COLO668 (cell line): ENCODE data around the gene UBE3A.

Source experiments
- DNase-seq: peaks from one replicate; lab custom pipeline; 2025; ENCODE audit not compliant: unreplicated experiment; lab: John Stamatoyannopoulos, UW

UBE3A gene

GRCh38 chr15:25406846-25407245, 32.0 kb downstream of the UBE3A start:
- no peak for DNase-seq

- DNase-seq = no peak
These were observed 32.6 kb downstream of the UBE3A start for GRCh38 chr15:25406261-25406660.

DNA sequence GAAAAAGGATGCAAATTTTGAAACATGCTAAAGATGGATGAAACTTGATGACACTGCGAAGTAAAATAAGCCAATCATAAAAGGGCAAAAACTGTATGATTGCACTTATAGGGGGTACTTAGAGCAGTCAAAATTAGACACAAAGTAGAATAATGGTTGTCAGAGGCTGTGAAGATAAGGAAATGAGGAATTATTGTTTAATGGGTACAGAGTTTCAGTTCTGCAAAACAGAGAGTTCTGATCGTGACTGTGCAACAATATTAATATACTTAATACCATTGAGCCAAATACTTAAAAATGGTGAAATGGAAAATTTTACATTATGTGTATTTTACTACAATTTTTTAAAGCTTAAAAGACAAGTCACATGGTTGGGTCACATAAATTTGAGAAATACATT, 35.1 kb downstream of the UBE3A start:
- no peak for DNase-seq

DNA sequence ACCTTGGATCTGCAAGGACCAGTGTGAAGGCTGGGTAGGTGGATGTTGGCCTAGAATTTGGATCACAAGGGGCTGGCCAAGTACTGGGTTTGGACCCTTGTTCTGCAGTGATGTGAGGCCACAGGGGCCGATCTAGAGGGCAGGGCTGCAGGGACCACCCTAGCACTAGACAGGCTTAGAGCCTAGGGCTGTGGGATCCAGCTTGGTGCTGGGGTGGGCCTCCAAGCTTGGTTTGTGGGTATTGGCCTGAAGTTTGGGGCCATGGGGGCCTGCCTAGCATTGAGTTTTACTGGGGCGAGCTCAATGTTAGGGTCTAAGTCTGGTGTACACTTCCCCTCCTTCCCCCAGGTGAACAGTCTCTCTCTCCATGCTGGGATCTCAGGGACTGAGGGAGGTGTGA, 36.5 kb downstream of the UBE3A start:
- no peak for DNase-seq

GRCh38 chr15:25401501-25401900, 37.3 kb downstream of the UBE3A start:
- no peak for DNase-seq

- DNase-seq = no peak
These were observed 41.7 kb downstream of the UBE3A start for GRCh38 chr15:25397100-25397499.

DNA sequence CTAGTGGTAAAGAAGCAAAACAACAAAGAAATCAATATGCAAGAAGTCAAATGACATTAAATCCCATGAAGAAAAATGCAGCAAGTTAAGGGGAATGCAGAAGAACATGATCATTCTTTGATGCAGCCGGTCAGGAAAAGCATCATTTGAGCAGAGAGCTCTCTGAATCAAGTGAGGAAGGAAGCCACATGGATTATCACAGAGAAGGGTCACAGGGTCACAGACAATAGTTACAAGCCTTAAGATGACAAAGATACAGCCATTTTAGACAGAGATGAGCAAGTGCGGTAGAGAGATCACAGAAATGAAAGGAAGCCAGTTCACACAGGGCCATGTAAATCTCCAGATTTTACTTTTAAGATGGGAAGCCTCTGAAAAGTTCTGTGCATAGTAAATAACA, 43.9 kb downstream of the UBE3A start:
- DNase-seq = no peak

DNA sequence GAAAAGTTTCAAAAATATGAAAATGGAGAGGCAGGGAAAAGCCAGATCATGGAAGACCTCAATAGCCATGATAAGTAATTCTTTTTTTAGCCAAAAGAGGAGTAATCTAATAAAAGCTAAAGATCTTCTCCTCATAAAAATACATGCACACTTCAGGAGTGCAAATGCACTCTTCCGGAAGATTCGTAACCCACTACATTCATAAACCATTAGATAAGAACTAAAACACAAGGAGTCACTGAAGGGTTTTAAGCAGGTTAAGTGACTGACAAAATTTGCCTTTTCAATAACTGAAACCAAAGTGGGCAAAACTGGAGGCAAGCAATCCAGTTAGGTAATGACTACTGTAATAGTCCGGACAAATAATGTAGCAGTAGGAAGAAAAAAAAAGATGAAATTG, 46.0 kb downstream of the UBE3A start:
- no peak for DNase-seq

- no peak for DNase-seq
These were observed 46.7 kb downstream of the UBE3A start for GRCh38 chr15:25391971-25392721.

DNA sequence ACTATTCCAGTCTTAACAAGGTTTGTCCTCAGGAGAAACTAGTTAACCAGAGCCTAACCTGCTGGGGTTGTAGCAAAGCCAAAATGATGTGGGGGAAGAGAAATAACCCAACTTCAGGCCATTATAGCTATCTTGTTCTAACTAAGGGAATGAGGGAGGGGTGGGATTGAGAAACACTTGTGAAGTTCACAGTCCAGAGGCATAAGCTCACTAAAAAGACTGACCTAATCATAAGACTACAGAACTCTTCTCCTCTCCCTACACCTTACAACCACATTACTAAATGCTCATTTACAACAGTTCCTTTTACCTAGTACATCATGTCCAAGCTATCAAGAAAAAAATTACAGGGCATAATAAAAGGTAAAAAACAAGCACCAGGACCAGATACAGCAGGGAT, 52.8 kb downstream of the UBE3A start:
- no peak for DNase-seq

GRCh38 chr15:25381579-25381978, 57.2 kb downstream of the UBE3A start:
- no peak for DNase-seq

- no peak for DNase-seq
These were observed 60.3 kb downstream of the UBE3A start for GRCh38 chr15:25378501-25378901.

DNA sequence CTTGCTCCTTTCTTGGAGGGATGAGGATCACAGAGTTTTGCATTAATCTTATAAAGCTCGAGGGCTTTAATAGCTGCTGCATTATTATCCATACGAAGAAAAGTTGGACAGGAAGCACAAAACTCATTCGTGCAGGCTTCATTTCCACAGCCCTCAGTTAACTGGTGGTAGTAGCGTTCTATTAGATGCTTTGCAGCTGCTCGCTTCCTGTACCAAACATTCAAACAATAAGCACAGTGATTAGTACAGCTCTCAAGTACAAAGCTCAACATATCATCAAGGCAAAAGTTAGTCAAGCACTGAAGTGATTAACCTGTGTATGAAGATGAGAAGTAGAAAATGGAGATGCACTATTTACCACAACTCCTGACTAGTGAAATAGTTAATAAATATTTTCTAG, 63.3 kb downstream of the UBE3A start:
- DNase-seq = no peak

- DNase-seq = no peak
These were observed 64.7 kb downstream of the UBE3A start for GRCh38 chr15:25374143-25374542.

DNA sequence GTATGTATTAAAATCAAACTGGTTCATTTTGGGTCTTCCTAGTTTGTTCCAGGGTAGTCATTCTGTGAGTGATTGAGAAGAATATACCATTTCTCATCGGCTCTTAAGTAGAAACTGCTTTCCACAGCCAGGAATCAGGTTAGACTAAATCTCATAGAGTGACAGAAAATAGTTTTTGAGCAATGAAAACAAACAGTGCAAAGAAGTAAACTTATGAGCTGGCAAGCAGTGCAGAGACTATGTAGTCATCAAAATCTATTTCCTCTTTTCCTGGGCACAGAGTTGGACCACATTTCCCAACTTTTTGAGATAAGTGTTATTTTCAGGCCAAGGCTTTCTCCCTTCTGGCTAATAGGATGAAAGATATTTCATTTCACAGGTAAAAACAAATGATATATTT, 66.5 kb downstream of the UBE3A start:
- DNase-seq = no peak

DNA sequence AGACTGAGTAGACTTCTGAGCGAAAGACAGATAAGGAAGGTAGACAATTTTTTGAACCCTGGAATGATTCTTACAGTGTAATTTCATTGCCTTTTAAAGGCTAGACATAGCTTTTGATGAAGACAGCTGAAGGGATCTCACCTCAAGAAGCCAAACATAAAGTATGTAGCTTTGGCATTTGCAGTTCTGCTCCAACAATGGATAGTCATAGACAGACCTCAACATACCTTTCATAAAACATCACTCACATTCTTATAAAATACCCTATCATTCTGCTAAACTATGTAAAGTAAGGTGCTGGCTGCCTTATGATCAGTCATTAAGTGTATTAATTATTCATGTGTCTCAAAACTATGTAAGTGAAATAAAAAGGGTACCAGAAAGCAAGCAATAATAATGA, 70.0 kb downstream of the UBE3A start:
- no peak for DNase-seq

DNA sequence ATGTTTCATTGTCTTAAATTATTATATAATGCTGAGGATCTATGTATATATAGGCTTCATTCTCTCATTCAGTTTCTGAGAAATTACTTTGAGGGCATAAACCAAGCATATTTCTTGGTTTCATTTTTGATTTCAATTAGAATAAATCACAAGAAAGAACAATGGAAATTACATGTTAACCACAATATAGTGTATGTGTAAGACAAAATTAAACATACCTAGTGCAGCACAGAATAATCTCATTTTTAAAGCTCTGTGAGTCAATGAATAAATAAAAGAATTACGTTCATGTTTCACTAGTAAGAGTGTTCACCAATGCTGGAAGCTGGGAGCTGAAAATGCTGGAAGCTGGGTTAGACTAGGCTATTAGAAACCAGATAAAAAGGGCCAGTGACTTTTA, 72.8 kb downstream of the UBE3A start:
- no peak for DNase-seq

GRCh38 chr15:25362545-25362944, 76.3 kb downstream of the UBE3A start:
- DNase-seq = no peak

DNA sequence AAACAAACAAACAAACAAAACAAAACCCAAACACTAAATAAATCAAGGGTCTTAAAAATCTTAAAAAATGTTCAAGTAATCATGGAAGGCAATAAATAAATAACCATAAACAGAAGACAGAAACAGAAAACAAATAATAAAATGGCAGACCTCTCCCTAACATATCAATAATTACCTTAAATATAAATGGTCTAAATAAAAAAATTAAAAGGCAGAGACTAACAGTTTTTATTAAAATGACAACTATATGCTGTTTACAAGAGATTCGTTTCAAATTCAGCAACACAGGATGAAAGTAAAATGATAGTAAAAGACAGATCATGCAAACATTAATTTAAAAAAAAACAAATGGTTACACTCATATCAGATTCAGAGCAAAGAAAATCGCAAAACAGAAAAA, 91.1 kb downstream of the UBE3A start:
- no peak for DNase-seq

GRCh38 chr15:25346371-25346770, 92.5 kb downstream of the UBE3A start:
- no peak for DNase-seq

GRCh38 chr15:25345943-25346342, 92.9 kb downstream of the UBE3A start:
- no peak for DNase-seq

DNA sequence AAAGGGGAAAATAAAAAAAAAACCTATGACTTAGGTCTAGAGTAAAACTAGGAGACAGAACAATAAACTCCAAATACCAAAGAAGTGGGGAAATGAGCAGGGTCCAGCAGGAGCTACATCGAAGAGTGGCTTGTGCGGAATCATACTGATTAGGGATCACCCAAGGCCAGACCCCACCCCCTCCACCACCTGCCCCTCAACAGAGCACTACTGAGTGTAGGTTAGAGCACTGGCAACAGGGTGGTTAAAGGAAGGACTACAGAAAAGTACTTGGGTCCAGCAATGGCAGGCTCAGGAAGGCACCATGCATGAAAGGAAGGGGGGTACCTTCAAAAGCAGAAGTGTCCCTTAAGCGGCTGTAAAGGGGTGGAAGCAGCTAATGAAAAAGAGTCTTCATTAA, 96.2 kb downstream of the UBE3A start:
- no peak for DNase-seq

DNA sequence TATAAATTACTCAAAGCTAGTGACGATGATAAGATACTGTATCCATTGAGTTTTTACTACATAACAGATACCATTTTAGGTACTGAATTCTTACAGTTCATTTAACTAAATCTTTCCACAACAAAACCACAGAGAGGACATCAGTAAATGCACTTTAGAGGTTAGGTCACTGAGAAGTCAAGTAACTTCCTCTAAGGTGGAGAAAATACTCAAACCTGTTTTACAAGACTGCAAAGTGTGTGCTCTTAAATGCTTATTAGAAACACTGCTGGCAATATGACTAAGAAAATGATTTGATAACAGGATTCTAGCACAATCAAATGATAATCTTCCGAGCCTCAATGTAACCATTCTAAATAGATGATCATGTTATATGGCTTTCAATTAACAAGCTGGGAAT, 99.4 kb downstream of the UBE3A start:
- DNase-seq = no peak
